Measurements from ENCODE around the gene MIPEP. TPM values are rescaled to one million over a fixed set of nuclear protein-coding genes. Genes with fewer than 3 reads are reported as not detected.
"Not testable (repeated sequence)": the region's sequence is repeated elsewhere in the genome, so short reads cannot be mapped to it uniquely, and the experiment has no call there.

Gene MIPEP
- total RNA-seq, 2 donors from 2014 or later, result 12.1 to 15.2 TPM

DNA sequence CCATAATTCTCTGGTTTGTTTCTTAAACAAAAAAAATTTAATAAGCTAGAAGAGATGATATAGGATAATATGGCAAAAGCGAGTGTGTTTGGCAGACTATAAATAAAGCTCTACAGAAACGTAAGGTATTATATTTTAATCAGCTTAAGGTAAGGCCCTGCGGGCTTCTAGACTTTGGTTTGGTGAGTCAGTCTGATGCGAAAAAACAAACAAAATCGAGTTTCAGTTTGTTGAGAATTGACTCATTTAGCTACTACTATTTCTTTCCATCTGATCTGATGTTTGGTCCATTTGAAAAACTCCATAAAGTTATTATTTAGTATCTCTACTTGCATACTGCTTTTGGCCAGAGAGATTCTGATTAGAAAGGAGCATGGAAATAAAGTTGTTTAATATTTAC lies 138.0 kb downstream of the MIPEP start:
- H3K9me3 Mint-ChIP-seq, result no peaks in the 10 kb centered on the region
- H3K36me3 Mint-ChIP-seq (ENCODE audit: insufficient read depth in 2 of 2), result peaks cover 0 to 7% of the 10 kb centered on the region in 2 donors
- H3K27ac Mint-ChIP-seq, result peak overlapping the region; percentile 82
- peak; percentile 7 to 9 for DNase-seq
- peak; percentile 51 to 58 for ATAC-seq (replicated peaks in 1 of 2)
- H3K27me3 Mint-ChIP-seq (ENCODE audit: low read depth), result no peaks in the 10 kb centered on the region
- H3K4me3 Mint-ChIP-seq, result peak overlapping the region in 1 of 2 donors; percentile 61
- H3K4me1 Mint-ChIP-seq (ENCODE audit: low read depth), result peaks cover 47% of the 10 kb centered on the region

GRCh38 chr13:23750383-23751121 lies 138.6 kb downstream of the MIPEP start:
- Mint-ChIP-seq H3K27me3 (ENCODE audit: low read depth) (no peaks in the 10 kb centered on the region), H3K9me3 (no peaks in the 10 kb centered on the region), H3K27ac (no peak overlapping the region), H3K4me1 (ENCODE audit: low read depth) (peaks cover 47% of the 10 kb centered on the region), H3K36me3 (ENCODE audit: insufficient read depth in 2 of 2) (peaks cover 0 to 7% of the 10 kb centered on the region in 2 donors), H3K4me3 (peak overlapping the region in 1 of 2 donors; percentile 32)
- DNase-seq (peak in 1 of 2 donors; percentile 20), ATAC-seq (replicated peaks in 1 of 2) (peak; percentile 21 to 28)

- Mint-ChIP-seq H3K27ac (no peak overlapping the region), H3K27me3 (ENCODE audit: low read depth) (no peaks in the 10 kb centered on the region), H3K36me3 (ENCODE audit: insufficient read depth in 2 of 2) (peaks cover 0 to 2% of the 10 kb centered on the region in 2 donors), H3K9me3 (no peaks in the 10 kb centered on the region), H3K4me3 (no peak overlapping the region), H3K4me1 (ENCODE audit: low read depth) (peaks cover 44% of the 10 kb centered on the region)
- no peak for DNase-seq
- no peak for ATAC-seq (replicated peaks in 1 of 2)
These were observed 139.8 kb downstream of the MIPEP start for GRCh38 chr13:23749288-23749873.

- ATAC-seq (replicated peaks in 1 of 2) (no peak), DNase-seq (no peak)
- Mint-ChIP-seq H3K27ac (no peak overlapping the region), H3K27me3 (ENCODE audit: low read depth) (no peaks in the 10 kb centered on the region), H3K4me1 (ENCODE audit: low read depth) (peaks cover 44% of the 10 kb centered on the region), H3K9me3 (no peaks in the 10 kb centered on the region), H3K4me3 (no peak overlapping the region), H3K36me3 (ENCODE audit: insufficient read depth in 2 of 2) (peaks cover 0 to 2% of the 10 kb centered on the region in 2 donors)
These were observed 140.8 kb downstream of the MIPEP start for GRCh38 chr13:23748109-23748990.

DNA sequence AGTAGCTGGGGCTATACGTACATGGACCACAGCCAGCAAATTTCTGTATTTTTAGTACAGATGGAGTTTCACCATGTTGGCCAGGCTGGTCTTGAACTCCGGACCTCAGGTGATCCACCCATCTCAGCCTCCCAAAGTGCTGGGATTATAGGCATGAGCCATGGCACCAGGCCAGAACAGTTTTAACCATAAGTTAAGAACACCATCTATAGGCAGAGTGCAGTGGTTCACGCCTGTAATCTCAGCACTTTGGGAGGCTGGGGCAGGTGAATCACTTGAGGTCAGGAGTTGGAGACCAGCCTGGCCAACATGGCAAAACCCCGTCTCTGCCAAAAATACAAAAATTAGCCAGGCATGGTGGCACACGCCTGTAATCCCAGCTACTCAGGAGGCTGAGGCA lies 143.1 kb downstream of the MIPEP start:
- not testable (repeated sequence) for H3K9me3 Mint-ChIP-seq; ATAC-seq (replicated peaks in 1 of 2); DNase-seq; H3K27ac Mint-ChIP-seq; H3K4me3 Mint-ChIP-seq; H3K27me3 Mint-ChIP-seq (ENCODE audit: low read depth); H3K36me3 Mint-ChIP-seq (ENCODE audit: insufficient read depth in 2 of 2)
- peaks cover 39% of the 10 kb centered on the region for H3K4me1 Mint-ChIP-seq (ENCODE audit: low read depth)

DNA sequence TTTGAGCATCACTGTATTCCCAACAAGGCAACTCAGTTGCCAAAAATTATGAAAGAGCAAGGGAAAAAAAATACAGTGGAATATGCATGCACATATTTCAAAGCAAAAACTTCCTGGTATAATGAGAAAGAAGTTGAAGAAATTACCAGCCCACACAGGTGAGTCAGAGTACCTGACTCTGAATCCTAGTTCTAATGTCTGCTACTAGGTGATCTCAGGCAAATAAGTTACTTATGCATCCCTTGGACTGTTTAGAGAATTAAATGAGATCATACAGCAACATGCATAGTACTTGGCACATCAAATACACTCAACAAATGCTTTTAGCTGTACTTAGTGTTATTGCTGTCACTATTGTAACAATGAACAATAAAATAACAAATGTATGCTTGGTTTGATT lies 144.9 kb downstream of the MIPEP start:
- no peaks in the 10 kb centered on the region for H3K9me3 Mint-ChIP-seq
- ATAC-seq (replicated peaks in 1 of 2) (peak in 1 of 2 donors; percentile 25), DNase-seq (no peak)
- H3K4me1 Mint-ChIP-seq (ENCODE audit: low read depth), result peaks cover 30% of the 10 kb centered on the region
- H3K27me3 Mint-ChIP-seq (ENCODE audit: low read depth), result no peaks in the 10 kb centered on the region
- no peaks in the 10 kb centered on the region for H3K36me3 Mint-ChIP-seq (ENCODE audit: insufficient read depth in 2 of 2)
- no peak overlapping the region for H3K4me3 Mint-ChIP-seq
- no peak overlapping the region for H3K27ac Mint-ChIP-seq

DNA sequence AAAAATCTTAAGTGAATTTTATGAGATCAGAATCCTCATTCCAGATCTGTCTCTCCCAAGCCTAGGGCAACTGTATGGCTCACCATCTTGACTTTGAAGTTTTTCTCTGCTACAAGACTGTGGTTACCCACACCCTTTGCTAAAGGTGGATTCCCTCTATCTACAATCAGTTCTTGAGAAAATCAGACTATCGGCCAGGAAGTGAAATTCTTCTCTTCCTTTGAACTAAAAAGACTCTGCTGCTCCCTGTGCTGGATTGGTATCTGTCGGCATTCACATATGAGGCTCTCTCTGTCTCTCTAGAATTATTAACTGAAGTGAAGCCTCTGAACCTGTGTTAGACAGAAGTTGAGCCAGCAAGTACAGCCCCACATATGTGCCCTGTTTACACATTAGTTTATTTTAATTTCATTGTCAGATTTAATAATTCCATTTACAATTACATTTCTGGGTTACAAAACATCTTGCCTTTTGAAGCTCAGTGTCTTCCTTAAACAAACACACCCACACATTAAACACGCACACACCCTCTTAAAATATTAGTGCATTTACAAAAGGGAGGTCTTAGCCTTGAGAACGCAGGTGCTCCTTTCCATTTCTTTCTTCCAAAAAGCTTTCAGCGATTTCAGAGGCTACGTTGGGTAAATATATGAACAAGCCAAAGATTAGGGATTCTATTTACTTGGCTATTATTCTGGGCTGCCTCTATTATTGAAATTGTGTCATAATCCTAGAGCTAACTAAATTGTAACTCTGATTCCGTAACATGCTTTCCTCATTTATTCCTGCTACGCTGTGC lies 145.7 kb downstream of the MIPEP start:
- DNase-seq, result peak; percentile 13 to 14
- Mint-ChIP-seq H3K9me3 (no peaks in the 10 kb centered on the region), H3K36me3 (ENCODE audit: insufficient read depth in 2 of 2) (no peaks in the 10 kb centered on the region), H3K4me1 (ENCODE audit: low read depth) (peaks cover 30% of the 10 kb centered on the region), H3K27me3 (ENCODE audit: low read depth) (no peaks in the 10 kb centered on the region), H3K27ac (peak overlapping the region; percentile 88), H3K4me3 (peak overlapping the region; percentile 41 to 65)
- peak; percentile 94 to 95 for ATAC-seq (replicated peaks in 1 of 2)

- H3K9me3 Mint-ChIP-seq, result no peaks in the 10 kb centered on the region
- DNase-seq (no peak), ATAC-seq (replicated peaks in 1 of 2) (no peak)
- H3K4me1 Mint-ChIP-seq (ENCODE audit: low read depth), result peaks cover 30% of the 10 kb centered on the region
- H3K36me3 Mint-ChIP-seq (ENCODE audit: insufficient read depth in 2 of 2), result peaks cover 0 to 2% of the 10 kb centered on the region in 2 donors
- H3K27me3 Mint-ChIP-seq (ENCODE audit: low read depth), result no peaks in the 10 kb centered on the region
- no peak overlapping the region for H3K4me3 Mint-ChIP-seq
- H3K27ac Mint-ChIP-seq, result no peak overlapping the region
These were observed 147.2 kb downstream of the MIPEP start for GRCh38 chr13:23741879-23742510.

DNA sequence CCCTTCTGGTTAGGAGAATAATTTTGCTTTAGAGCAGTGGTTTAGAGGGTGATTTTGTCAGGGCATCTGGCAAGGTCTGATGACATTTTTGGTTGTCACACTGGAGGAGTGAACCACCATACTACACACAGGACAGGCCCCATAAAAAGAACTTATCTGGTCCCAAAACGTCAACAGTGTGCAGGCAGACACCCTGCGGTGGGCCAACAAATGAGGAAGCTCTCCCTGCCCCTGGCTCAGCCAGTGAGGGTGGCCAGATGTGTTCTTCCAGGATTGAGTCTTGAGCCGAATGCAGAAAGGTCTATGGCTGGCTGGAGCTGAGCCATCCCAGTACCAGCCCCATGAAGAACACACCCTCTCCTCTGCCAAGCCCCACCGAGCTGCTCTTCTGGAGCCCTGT lies 149.2 kb downstream of the MIPEP start:
- H3K27ac Mint-ChIP-seq, result no peak overlapping the region
- ATAC-seq (replicated peaks in 1 of 2) (no peak), DNase-seq (no peak)
- H3K27me3 Mint-ChIP-seq (ENCODE audit: low read depth), result no peaks in the 10 kb centered on the region
- H3K36me3 Mint-ChIP-seq (ENCODE audit: insufficient read depth in 2 of 2), result peaks cover 0 to 2% of the 10 kb centered on the region in 2 donors
- H3K4me1 Mint-ChIP-seq (ENCODE audit: low read depth), result peaks cover 30% of the 10 kb centered on the region
- no peak overlapping the region for H3K4me3 Mint-ChIP-seq
- no peaks in the 10 kb centered on the region for H3K9me3 Mint-ChIP-seq

GRCh38 chr13:23739596-23739995 lies 149.6 kb downstream of the MIPEP start:
- DNase-seq (no peak), ATAC-seq (replicated peaks in 1 of 2) (no peak)
- Mint-ChIP-seq H3K36me3 (ENCODE audit: insufficient read depth in 2 of 2) (peaks cover 0 to 2% of the 10 kb centered on the region in 2 donors), H3K27ac (no peak overlapping the region), H3K4me3 (no peak overlapping the region), H3K27me3 (ENCODE audit: low read depth) (no peaks in the 10 kb centered on the region), H3K9me3 (no peaks in the 10 kb centered on the region), H3K4me1 (ENCODE audit: low read depth) (peaks cover 26% of the 10 kb centered on the region)

DNA sequence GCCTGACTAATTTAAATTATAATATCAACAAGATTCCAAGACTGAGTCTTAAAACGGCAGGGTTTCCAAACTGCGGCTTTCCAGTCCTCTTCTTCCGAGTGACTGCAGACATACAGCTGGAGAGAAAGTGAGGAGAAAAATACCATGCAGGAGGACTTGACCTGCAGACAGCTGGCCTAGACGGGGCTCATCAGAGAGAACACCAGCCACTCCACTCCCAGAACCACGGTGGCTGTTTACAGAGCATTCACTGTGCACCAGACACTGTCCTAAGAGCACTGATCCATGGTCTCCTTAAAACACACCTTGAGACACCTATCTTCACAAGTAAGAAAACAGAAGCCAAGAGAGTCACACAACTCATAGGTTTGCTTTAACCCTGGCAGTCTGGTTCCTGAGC lies 152.7 kb downstream of the MIPEP start:
- no peak overlapping the region for H3K27ac Mint-ChIP-seq
- ATAC-seq (replicated peaks in 1 of 2) (no peak), DNase-seq (no peak)
- H3K9me3 Mint-ChIP-seq, result no peaks in the 10 kb centered on the region
- no peaks in the 10 kb centered on the region for H3K4me1 Mint-ChIP-seq (ENCODE audit: low read depth)
- H3K36me3 Mint-ChIP-seq (ENCODE audit: insufficient read depth in 2 of 2), result peaks cover 0 to 2% of the 10 kb centered on the region in 2 donors
- H3K27me3 Mint-ChIP-seq (ENCODE audit: low read depth), result no peaks in the 10 kb centered on the region
- no peak overlapping the region for H3K4me3 Mint-ChIP-seq

DNA sequence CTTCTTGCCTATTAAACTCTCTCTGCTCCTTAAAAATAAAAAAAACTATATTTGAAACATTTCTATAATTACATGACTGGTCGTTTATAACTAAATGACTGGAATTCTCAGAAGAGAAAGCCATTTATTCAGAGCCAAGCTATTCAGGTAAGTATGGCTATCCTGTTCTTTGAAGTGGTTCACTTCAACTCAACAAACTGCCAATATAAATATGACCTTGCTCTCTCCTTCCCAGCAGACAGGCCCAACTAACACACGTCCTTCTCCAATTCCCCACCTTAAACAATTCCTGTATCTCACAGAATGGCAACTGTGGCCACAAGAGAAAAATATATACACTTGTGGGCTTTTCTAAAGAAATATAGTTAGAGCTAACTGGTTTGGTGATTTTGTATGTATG lies 153.9 kb downstream of the MIPEP start:
- DNase-seq, result no peak
- Mint-ChIP-seq H3K36me3 (ENCODE audit: insufficient read depth in 2 of 2) (peaks cover 0 to 2% of the 10 kb centered on the region in 2 donors), H3K9me3 (no peaks in the 10 kb centered on the region), H3K27ac (no peak overlapping the region), H3K4me1 (ENCODE audit: low read depth) (no peaks in the 10 kb centered on the region), H3K27me3 (ENCODE audit: low read depth) (no peaks in the 10 kb centered on the region), H3K4me3 (no peak overlapping the region)
- no peak for ATAC-seq (replicated peaks in 1 of 2)
